ENCODE data around the gene ATXN1.
A peak's percentile ranks its signal among the peaks of the same experiment; 100 is the strongest.
"Not testable (repeated sequence)": the region's sequence is repeated elsewhere in the genome, so short reads cannot be mapped to it uniquely, and the experiment has no call there.

Gene ATXN1

DNA sequence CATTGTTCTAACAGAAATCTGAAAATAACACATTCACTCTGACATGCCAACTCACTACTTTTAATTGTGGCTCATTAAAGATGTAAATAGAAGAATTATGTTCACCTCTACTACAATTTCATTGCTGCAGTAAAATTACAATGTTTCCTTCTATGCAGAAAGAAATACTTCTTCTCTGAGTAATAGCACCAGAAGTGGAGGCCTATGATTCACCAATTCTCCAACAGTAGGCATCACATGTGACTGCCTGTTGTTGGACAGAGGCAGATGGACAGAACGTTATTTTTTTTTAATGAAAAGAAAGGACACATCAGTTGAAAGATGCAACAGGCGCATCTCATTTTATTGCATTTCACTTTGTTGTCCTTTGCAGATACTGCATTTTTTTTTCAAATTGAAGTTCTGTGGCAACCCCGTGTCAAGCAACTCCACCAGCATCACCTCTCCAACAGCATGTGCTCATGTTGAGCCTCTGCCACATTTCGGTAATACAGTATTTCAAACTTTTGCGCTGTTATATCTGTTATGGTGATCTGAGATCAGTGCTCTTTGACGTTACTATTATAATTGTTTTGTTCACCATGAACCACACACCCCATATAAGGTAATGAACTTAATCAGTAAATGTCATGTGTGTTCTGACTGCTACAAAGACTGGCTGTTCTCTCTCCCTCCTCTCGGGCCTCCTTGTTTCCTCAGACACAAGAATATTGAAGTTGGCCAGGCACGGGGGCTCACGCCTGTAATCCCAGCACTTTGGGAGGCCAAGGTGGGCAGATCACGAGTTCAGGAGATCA, 121.4 kb downstream of the ATXN1 start:
- no peak for DNase-seq (ENCODE audit: low spot score)

- no peak for DNase-seq (ENCODE audit: low spot score)
Measured at GRCh38 chr6:16637635-16638034, 123.6 kb downstream of the ATXN1 start.

- peak; percentile 44 for DNase-seq (ENCODE audit: low spot score)
Measured at GRCh38 chr6:16635810-16636602, 125.3 kb downstream of the ATXN1 start.

GRCh38 chr6:16635291-16635809, 125.9 kb downstream of the ATXN1 start:
- DNase-seq (ENCODE audit: low spot score), result no peak

- no peak for DNase-seq (ENCODE audit: low spot score)
Measured at GRCh38 chr6:16634855-16635254, 126.4 kb downstream of the ATXN1 start.

- no peak for DNase-seq (ENCODE audit: low spot score)
Measured at GRCh38 chr6:16633961-16634360, 127.3 kb downstream of the ATXN1 start.

DNA sequence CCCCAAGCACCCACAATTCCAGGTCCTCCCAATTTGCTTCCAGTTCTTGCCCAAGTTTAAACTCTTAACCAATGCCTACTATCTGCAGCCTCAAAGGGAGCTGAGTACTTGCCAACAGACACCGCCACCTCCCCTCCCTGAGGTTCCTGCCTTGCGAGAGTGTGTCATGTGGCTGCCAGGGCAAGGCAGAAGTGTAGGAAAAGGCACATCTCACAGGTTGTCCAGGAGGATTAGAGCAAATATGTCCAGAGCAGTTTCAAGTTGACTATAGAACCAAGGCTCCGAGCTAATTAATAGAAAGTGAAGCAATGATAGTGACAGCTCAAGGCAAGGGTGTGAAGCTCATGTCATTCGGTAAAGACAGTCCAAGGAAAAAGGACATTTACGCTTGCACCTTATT, 127.8 kb downstream of the ATXN1 start:
- DNase-seq (ENCODE audit: low spot score), result no peak

DNA sequence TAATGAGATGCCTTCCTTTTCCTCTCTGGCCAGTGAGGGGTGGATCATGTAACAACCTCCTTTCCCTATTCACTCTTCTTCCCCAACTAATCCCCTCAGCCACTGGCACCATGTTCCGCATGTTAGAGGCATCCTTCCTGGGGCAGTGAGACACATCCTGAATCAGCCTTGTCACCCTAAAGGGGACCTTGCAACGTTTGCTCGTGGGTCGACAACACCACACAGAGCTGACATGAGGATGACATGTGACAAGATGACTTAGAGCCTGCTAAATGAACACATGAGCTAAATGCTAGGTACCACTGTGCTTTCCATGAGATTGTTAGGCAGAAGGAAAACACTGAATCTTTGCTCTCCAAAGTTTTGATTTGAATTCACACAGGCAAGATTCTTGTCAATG, 129.2 kb downstream of the ATXN1 start:
- no peak for DNase-seq (ENCODE audit: low spot score)

DNA sequence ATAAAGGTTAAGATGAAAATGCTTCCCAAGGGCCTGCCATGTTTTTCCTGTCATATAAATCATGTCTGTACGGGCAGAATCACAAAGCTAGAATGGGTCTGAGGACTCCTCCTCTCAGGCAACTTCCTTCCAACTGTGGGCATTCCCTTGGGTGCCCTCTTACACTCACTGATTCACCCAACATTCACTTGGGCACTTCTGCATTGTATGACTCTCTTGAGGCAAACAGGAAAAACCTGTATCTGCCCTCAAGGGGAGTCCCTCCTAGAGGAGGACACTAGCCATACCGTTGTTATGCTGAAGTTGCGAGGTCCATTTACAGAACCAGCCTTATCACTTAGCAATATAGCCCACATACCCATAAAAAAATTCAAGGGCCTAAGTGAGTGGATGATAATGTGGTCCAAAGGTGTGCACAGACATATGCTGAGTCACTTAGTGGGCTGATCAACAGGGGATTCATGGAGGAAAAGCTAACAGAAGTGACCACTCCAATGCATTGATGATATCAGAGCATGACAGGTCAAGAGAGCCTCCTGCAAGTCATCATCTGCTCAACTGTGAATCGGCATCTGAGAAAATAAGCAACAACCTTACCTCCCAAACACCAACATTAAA, 131.1 kb downstream of the ATXN1 start:
- no peak for DNase-seq (ENCODE audit: low spot score)

DNA sequence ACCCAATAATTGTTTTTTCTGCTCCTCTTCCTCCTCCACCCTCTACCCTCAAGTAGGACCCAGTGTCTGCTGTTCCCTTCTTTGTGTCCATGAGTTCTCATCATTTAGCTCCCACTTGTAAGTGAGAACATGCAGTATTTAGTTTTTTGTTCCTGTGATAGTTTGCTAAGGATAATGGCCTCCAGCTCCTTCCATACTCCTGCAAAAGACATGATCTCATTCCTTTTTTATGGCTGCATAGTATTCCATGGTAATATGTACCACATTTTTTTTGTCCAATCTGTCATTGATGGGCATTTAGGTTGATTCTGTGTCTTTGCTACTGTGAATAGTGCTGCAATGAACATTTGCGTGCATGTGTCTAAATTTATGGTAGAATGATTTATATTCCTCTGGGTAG, 132.7 kb downstream of the ATXN1 start:
- DNase-seq (ENCODE audit: low spot score), result not testable (repeated sequence)

DNA sequence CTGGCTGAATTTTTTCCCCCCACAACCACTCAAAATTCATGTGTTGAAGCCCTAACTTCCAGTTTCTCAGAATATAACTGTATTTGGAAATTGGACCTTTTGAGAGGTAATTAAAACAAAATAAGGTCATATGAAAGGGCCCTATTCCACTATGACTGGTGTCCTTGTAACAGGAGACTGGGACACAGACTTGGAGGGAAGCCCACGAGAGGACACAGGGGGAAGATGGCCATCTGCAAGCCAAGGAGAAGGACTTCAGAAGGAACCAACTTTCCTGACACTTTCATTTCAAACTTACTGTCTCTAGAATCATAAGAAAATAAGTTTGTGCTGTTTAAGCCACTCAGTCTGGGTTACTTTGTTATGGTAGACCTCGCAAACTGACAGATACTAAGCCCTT, 134.6 kb downstream of the ATXN1 start:
- DNase-seq (ENCODE audit: low spot score), result no peak

DNA sequence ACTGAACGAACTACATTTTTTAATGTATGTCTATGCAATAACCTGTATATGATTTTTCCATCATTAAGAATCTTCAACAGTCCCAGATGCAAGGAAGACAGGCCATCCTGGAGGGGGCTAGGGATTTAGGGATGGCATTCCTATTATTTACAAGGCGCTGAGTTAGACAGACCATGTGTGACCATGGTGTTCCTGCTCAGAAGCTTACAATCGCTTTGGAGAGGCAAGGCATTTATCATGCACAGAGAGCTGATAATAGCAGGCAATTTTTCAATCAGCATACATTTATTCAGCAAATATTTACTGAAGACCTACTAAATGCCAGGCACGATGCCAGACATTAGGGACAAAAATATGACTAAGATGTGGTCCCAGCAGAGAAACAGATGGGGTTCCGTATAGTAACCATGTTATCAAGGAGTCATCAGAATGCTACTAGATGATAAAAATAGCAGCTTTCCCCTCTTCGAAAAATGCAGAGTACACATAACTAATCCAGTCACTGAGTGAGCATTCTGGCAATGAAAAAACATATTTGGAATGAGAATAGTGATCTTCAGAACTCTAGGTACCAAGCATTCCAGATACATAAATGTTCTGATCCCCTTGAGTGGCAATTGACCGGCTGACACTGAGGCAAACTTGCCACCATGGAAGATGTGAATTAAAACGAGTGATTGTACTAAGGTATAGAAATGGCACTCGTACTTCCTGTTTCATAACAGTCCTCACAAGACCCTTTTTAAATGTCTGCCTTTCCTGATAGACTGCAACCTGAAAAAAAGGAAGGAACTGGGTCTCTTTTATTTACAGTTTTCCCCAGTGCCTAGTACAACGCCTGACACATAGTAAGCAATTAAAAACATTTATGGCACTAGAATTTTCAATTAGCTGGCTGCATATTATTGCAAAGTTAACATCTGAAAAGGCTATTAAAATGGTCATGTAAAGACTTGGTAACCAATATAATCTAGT, 135.7 kb downstream of the ATXN1 start:
- no peak for DNase-seq (ENCODE audit: low spot score)

DNA sequence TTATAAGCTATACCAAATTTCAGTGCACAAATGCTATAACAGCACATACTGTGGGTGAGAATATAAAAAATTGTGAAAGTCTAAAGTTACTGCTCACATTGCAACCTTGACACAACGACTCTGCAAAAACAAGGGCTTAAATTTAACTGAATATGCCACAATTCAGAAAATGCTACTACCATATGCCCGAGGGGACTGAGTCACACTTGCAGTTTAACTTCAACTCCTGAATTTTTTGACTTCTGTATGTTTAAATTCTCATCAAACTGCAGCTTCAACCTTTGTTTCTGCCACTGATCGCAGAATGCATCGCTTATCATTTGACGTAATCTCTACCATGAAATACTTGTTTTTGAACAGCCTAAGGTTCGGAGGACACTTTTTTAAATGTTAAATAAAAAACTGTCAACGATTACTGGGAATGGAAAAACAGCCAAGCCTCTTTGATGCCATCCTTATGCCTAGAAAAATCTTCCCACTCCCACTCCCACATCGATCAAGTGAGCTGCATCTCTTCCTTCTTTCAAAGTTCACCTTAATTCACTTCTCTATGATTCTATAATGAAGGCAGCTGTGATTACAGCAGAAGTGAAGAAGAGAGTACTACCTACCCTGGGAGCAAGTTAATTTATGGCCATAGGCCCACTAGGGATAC, 136.5 kb downstream of the ATXN1 start:
- DNase-seq (ENCODE audit: low spot score), result no peak

GRCh38 chr6:16623731-16624130, 137.5 kb downstream of the ATXN1 start:
- DNase-seq (ENCODE audit: low spot score), result no peak

DNA sequence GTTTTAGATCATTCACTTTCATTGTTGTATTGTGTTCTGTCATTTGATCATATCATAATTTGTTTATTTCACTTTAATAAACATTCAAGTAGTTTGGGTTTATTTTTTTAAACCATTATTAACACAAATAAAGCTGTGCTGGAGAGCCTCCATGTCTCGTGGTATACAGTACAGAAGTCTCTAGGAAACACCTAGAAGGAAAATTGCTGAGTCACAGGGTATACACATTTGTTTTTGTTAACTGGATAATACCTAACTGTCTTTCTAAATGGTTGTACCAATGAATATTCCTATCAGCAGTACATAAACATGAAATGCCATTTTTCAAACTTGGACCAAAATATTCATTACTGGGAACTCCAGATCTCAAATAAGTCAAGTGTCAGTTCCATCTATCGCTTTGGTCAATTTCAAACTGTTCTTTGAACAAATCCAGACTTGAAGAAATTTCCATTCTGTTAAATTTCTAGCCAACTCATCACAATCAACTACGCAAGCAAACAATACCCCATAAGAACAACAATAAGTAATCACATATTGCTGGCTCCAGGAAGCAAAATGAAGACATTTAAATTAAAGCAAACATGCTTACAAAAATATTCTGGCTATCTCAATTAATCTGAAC, 138.1 kb downstream of the ATXN1 start:
- DNase-seq (ENCODE audit: low spot score), result no peak

- DNase-seq (ENCODE audit: low spot score), result no peak
Measured at GRCh38 chr6:16622193-16622592, 139.1 kb downstream of the ATXN1 start.

DNA sequence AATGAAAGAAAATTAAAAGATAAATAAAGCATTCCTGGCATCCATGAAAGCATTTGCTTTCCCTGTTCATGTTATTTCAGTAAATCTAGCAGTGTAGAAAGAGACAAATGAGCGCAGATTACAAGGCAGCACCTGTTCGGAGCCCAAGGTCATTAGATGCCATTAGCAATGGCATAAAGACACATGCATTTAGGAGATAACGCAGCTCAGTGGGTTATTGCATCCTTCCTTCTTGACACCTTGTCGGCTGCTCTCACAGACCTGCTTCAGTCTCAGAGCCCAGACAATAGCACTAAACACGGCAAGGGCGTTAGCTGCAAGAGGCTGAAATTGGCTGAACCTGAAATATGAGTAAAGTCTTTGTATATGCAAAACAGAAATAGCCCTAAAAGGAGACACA, 140.3 kb downstream of the ATXN1 start:
- DNase-seq (ENCODE audit: low spot score), result no peak

DNA sequence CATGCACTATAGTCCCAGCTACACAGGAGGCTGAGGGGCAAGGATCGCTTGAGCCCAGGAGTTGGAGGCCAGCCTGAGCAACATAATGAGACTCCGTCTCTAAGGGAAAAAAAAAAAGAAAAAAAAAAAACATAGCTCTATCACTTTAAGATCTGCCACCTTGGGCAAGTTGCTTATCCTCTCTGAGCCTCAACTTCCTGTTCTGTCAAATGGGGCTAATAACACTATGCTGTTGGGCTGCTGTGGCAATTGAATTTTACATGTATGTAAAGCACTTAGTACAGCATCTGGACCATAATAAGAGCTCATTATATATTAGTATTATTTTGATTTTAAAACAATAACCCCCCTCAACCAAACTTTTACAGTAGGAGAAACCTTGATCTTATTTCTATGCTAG, 141.5 kb downstream of the ATXN1 start:
- DNase-seq (ENCODE audit: low spot score), result no peak

DNA sequence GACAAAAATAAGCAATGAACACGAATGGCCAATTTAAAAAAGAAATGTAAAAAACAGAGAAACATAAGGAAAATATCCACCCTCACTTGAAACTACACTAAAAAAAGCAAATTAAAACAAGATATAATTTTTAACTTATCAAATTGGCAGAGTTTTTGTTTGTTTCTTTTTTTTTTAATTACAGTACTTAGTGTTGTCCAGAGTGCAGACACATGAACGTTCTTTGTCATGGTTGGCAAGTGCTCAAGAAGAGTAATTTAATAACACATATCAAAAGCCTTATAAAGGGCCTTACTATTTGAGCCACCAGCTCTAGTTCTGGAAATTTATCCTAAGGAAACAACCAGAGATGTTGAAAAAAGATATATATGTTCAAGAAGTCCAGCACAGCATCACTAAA, 142.3 kb downstream of the ATXN1 start:
- no peak for DNase-seq (ENCODE audit: low spot score)

GRCh38 chr6:16615215-16615614, 146.0 kb downstream of the ATXN1 start:
- not testable (repeated sequence) for DNase-seq (ENCODE audit: low spot score)

DNA sequence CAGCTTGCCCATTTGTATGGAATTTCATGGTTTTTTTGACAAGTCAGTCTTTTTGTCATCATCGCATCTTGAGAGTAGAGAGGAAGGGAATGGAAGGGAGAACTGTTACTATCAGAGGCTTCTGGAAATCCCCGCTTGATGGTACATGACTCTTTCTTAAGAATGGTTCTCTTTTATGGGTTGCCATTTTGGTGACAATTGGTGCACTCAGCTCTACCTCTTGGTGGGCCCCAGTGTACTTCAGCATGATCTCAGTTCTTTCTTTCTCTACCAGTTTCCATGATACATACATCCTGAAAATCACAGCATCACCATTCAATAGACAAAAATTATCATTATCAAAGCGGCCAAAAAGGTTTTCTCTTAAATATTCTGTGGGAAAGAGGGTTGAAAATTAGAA, 147.1 kb downstream of the ATXN1 start:
- DNase-seq (ENCODE audit: low spot score), result not testable (repeated sequence)
